ENCODE results near the gene INHBC.

Gene INHBC

GRCh38 chr12:57487597-57488401, 53.2 kb downstream of the INHBC start, which contains the start of gene MARS1 (continued):
- no peak for TF ChIP-seq ZNF155 (tag by site-specific recombination; IDR thresholded peaks at IDR 0.05)
- TF ChIP-seq ZBTB7A (tag by site-specific recombination; IDR thresholded peaks at IDR 0.05; ENCODE audit: low read depth) = 0 out of 2 replicates have a peak, but pooled peaks have one; percentile 76
- TF ChIP-seq ZNF580 (tag by site-specific recombination; IDR thresholded peaks at IDR 0.05) = peak; percentile 64
- peak; percentile 72 for TF ChIP-seq ZNF639 (tag by site-specific recombination; IDR thresholded peaks at IDR 0.05)
- TF ChIP-seq PRDM1 (tag by site-specific recombination; IDR thresholded peaks at IDR 0.05) = 0 out of 2 replicates have a peak, but pooled peaks have one; percentile 17
- TF ChIP-seq ZXDB (tag by site-specific recombination; IDR thresholded peaks at IDR 0.05) = peak; percentile 66; the same call in 1 of the 2 replicates
- peak; percentile 52; the same call in 1 of the 2 replicates for TF ChIP-seq KLF10 (tag by site-specific recombination; IDR thresholded peaks at IDR 0.05)
- TF ChIP-seq KLF8 (tag by site-specific recombination; IDR thresholded peaks at IDR 0.05) = peak; percentile 67
- TF ChIP-seq ZNF48 (tag by site-specific recombination; IDR thresholded peaks at IDR 0.05) = no peak
- peak; percentile 83; the same call in 1 of the 2 replicates for TF ChIP-seq YY1 (tag by site-specific recombination; IDR thresholded peaks at IDR 0.05)
- 0 out of 2 replicates have a peak, but pooled peaks have one; percentile 27 for TF ChIP-seq ZSCAN30 (tag by site-specific recombination; IDR thresholded peaks at IDR 0.05)
- peak; percentile 42; the same call in 1 of the 2 replicates for TF ChIP-seq ZNF692 (tag by site-specific recombination; IDR thresholded peaks at IDR 0.05)
- TF ChIP-seq PRDM10 (tag by site-specific recombination; IDR thresholded peaks at IDR 0.05) = peak; percentile 83
- TF ChIP-seq PRDM4 (tag by site-specific recombination; IDR thresholded peaks at IDR 0.05) = peak; percentile 37
- TF ChIP-seq ZFP3 (tag by site-specific recombination; IDR thresholded peaks at IDR 0.05; ENCODE audit: low read depth) = no peak
- TF ChIP-seq ZBTB26 (tag by site-specific recombination; optimal IDR thresholded peaks at IDR 0.05) = peak; percentile 35
- 0 out of 2 replicates have a peak, but pooled peaks have one; percentile 37 for TF ChIP-seq ZNF239 (tag by site-specific recombination; IDR thresholded peaks at IDR 0.05)
- TF ChIP-seq EGR2 (tag by site-specific recombination; IDR thresholded peaks at IDR 0.05; ENCODE audit: low read depth) = peak; percentile 39
- TF ChIP-seq ZNF324 (tag by site-specific recombination; IDR thresholded peaks at IDR 0.05) = peak; percentile 85
- TF ChIP-seq ZFHX2 (tag by site-specific recombination; conservative IDR thresholded peaks at IDR 0.05) = peak; percentile 10; the same call in 1 of the 2 replicates
- TF ChIP-seq ZNF654 (tag by site-specific recombination; IDR thresholded peaks at IDR 0.05; ENCODE audit: low read depth) = peak; percentile 50
- TF ChIP-seq KLF16 (tag by site-specific recombination; IDR thresholded peaks at IDR 0.05) = peak; percentile 28; the same call in 1 of the 2 replicates
- 0 out of 2 replicates have a peak, but pooled peaks have one; percentile 18 for TF ChIP-seq ZFP69B (tag by site-specific recombination; IDR thresholded peaks at IDR 0.05)
- 0 out of 2 replicates have a peak, but pooled peaks have one; percentile 39 for TF ChIP-seq ZSCAN16 (tag by site-specific recombination; IDR thresholded peaks at IDR 0.05)
- peak; percentile 86; the same call in 1 of the 2 replicates for TF ChIP-seq HOXD13 (CRISPR knock-in tag; IDR thresholded peaks at IDR 0.05; ENCODE audit: borderline replicate concordance)
- 0 out of 2 replicates have a peak, but pooled peaks have one; percentile 29 for TF ChIP-seq ZNF354C (tag by site-specific recombination; IDR thresholded peaks at IDR 0.05; ENCODE audit: borderline replicate concordance, low read depth)
- TF ChIP-seq YY2 (tag by site-specific recombination; IDR thresholded peaks at IDR 0.05) = peak; percentile 78
- 0 out of 2 replicates have a peak, but pooled peaks have one; percentile 16 for TF ChIP-seq ZNF184 (tag by site-specific recombination; IDR thresholded peaks at IDR 0.05)
- TF ChIP-seq KLF9 (tag by site-specific recombination; IDR thresholded peaks at IDR 0.05; ENCODE audit: low read depth) = peak; percentile 81
